HG03097 (cell line): ENCODE results near the gene ZSCAN25.
A peak's percentile ranks its signal among the peaks of the same experiment; 100 is the strongest.
"Not testable (repeated sequence)": the region's sequence is repeated elsewhere in the genome, so short reads cannot be mapped to it uniquely, and the experiment has no call there.

Experiments
- ATAC-seq: cut with Tn5 transposase; IDR thresholded peaks from one replicate; pipeline ENCODE4 v1.9.1; 2021; ENCODE audit not compliant: unreplicated experiment, low FRiP score

Gene ZSCAN25

GRCh38 chr7:99616359-99617191 is at the start of gene ZSCAN25:
TSS of gene ZSCAN25 (plus strand) at chr7:99616946. CDS start at chr7:99619607, 2,661 bp downstream.
- peak; percentile 89 for ATAC-seq

- ATAC-seq, result not testable (repeated sequence)
Observed at GRCh38 chr7:99568770-99569169, 48.0 kb upstream of the ZSCAN25 start.

- no peak for ATAC-seq
Observed at GRCh38 chr7:99571768-99572167, 45.0 kb upstream of the ZSCAN25 start.

- ATAC-seq, result no peak
Observed at GRCh38 chr7:99573257-99573656, 43.5 kb upstream of the ZSCAN25 start.

- ATAC-seq, result no peak
Observed at GRCh38 chr7:99576251-99576650, 40.5 kb upstream of the ZSCAN25 start.

- no peak for ATAC-seq
Observed at GRCh38 chr7:99579281-99579955, 37.3 kb upstream of the ZSCAN25 start.

GRCh38 chr7:99579956-99580777 is 36.6 kb upstream of the ZSCAN25 start:
- no peak for ATAC-seq

GRCh38 chr7:99580778-99581332 is 35.9 kb upstream of the ZSCAN25 start:
- not testable (repeated sequence) for ATAC-seq

- no peak for ATAC-seq
Observed at GRCh38 chr7:99588868-99589267, 27.9 kb upstream of the ZSCAN25 start.

GRCh38 chr7:99594948-99595745 is 21.6 kb upstream of the ZSCAN25 start:
- ATAC-seq, result no peak

- ATAC-seq, result no peak
Observed at GRCh38 chr7:99596408-99596955, 20.3 kb upstream of the ZSCAN25 start.

GRCh38 chr7:99597762-99598501 is 18.8 kb upstream of the ZSCAN25 start, which contains the start of gene TMEM225B:
TSS of gene TMEM225B (plus strand) at chr7:99598267. CDS start at chr7:99604389, 6,122 bp downstream.
- no peak for ATAC-seq

- no peak for ATAC-seq
Observed at GRCh38 chr7:99599836-99600235, 16.9 kb upstream of the ZSCAN25 start.

- no peak for ATAC-seq
Observed at GRCh38 chr7:99601656-99602310, 15.0 kb upstream of the ZSCAN25 start.

GRCh38 chr7:99605527-99605926 is 11.2 kb upstream of the ZSCAN25 start:
- no peak for ATAC-seq

GRCh38 chr7:99606531-99606930 is 10.2 kb upstream of the ZSCAN25 start:
- no peak for ATAC-seq

GRCh38 chr7:99607548-99607947 is 9.2 kb upstream of the ZSCAN25 start:
- no peak for ATAC-seq

GRCh38 chr7:99614495-99614894 is 2.3 kb upstream of the ZSCAN25 start:
- no peak for ATAC-seq
